Heart left ventricle (tissue), 13 donors: ENCODE measurements around the gene CADM2.

Source experiments
- CTCF ChIP-seq, 12 donors: fragments of 200-600 bp; sonication (generic) in 4 of 12; IDR thresholded peaks; one replicate each; pipeline versions ENCODE4 v1.5.0 to v1.8.0; 2018 to 2022; ENCODE audit warnings: antibody characterized with exemption in 12 of 12, mild to moderate bottlenecking in 5 of 12
- POLR2A ChIP-seq, 2 donors: fragments of 450-650 bp; IDR thresholded peaks; one replicate each; pipeline ENCODE4 v1.6.1; 2017; ENCODE audit warnings: antibody characterized with exemption in 2 of 2, mild to moderate bottlenecking in 2 of 2, moderate library complexity in 2 of 2
- donor health status: ischemic (EF 13 %, LVEDD 7.1; RV severe dilation, severe dysfunction).
- donor health status: DM: no; HTN: yes; CAD: no.
- donor health status: DM: no; HTN: no; CAD: no.
- donor health status: ischemic (EF 25% LVEDD 6.9; RV normal size, moderate dysfunction).
- donor health status: ischemic (EF 25% LVEDD 5.7; RV mildly dilated, moderate dysfunction).
- donor health status: ischemic (EF 35%, LVEDD 5.7; RV mildly dilated, moderate dysfunction).
- donor health status: nonischemic (EF 11% LVEDD 7.7; RV severe dilation, severe dysfunction).
- donor health status: DM: yes; HTN: yes; CAD: no.
- donor health status: PGD.
- donor health status: ischemic (EF 29% LVEDD 5.4; RV normal size, mild dysfunction).
- donor health status: nonischemic (EF 23%, LVEDD 6.1; RV moderate dilation, normal function).

GRCh38 chr3:85270488-85270887 lies 311.7 kb downstream of the CADM2 start:
- TF ChIP-seq CTCF (IDR thresholded peaks at IDR 0.05) (no peak), POLR2A (IDR thresholded peaks at IDR 0.05) (no peak)
